Femur (tissue), 1 donor: ENCODE measurements around the gene JAGN1.
"Not testable (repeated sequence)": the region's sequence is repeated elsewhere in the genome, so short reads cannot be mapped to it uniquely, and the experiment has no call there.

Experiments
- DNase-seq: peaks from one replicate; pipeline ENCODE4 v3.0.0-alpha.2; 2017

JAGN1 gene

DNA sequence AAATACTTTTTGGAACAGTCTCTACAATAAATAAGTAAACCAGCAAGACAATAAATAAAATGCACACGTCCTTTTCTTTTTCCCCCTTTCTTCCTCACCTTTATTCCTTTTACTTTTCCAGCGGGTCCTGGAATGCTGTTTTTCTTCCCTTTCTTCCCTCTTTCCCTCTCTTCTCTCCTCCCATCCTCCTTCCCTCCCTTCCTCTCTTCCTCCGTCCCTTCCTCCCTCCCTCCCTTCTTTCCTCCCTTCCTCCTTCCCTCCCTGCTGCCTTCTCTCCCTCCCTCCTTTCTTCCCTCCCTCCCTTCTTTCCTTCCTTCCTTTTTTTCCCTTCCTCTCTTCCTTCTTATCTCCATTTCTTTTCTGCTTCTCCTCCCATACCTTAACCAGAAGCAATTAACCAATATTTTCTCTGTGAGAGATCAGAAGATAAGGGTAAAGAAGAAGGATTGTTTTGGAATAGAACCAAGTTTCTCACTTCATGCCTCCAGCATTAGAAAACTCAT lies 8.9 kb downstream of the JAGN1 start:
- DNase-seq = no peak

DNA sequence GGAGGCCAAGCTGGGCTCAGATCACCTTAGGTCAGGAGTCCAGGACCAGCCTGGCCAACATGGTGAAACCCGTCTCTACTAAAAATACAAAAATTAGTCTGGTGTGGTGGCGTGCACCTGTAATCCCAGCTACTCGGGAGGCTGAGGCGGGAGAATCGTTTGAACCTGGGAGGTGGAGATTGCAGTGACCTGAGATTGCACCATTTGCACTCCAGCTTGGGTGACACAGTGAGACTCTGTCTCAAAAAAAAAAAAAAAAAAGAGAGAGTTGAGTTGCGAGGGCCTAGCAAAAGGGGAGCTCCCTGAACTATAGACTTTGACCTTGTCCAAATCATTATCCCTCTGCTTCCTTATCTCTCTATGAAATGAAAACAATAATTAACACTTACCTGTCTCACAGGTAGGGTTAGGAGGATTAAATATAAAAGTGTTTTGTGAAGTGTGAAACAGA lies 10.6 kb downstream of the JAGN1 start:
- not testable (repeated sequence) for DNase-seq

DNA sequence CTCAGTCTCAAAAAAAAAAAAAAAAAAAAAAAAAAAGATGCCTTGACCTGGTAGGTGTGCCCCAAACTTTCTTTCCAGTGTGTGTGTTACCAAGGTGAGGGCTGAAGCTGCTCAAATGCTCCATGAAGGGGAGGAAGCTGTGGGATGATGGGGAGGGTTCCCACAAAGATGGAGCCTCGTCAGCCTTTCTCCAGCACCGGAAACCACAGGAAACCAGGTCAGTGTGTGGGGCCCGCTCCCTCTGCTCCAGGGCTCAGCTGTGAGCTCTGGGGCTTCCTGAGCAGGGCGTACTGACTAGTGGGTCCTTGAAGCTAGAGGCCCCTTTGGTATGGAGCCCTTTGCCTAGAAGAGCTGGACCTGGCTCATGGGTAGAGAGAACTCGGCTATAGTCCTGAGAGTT lies 11.6 kb downstream of the JAGN1 start:
- DNase-seq = no peak

DNA sequence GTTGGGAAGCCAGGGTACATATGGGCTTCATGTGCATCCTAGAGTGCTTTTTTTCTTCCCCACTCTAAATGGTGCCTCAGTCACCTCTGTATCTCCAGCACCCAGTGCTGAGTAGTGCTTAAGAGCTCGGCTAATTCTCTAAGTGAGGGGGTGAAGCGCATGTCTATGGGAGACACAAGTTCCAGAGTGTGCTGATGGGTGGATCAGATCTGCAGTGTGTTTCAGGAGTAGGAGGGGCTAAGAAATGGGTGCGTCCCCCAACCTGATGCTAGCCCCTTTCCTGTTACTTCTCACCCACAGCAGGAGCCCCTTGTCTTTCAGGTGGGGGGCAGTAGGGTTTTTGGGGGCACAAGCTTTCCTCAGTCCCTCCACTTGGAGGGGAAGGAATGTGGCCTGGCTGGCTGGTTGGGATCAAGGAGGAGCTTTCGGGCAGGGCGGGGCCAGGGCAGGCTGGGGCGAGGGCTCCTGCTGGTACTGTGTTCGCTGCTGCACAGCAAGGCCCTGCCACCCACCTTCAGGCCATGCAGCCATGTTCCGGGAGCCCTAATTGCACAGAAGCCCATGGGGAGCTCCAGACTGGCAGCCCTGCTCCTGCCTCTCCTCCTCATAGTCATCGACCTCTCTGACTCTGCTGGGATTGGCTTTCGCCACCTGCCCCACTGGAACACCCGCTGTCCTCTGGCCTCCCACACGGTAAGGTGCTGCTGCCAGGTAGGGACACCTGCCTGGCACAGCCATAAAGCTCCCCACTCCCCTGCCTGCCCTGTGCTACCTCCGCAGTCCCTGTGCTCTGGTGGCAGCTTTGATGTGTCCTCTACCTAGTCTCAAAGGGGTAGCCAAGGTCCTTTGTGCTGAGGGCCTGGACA lies 12.2 kb downstream of the JAGN1 start, which contains the start of gene IL17RE:
IL17RE (plus strand) TSS at position 477 of the 866 bp plus-strand sequence; CDS start at position 562, 85 bp downstream.
- DNase-seq = no peak

DNA sequence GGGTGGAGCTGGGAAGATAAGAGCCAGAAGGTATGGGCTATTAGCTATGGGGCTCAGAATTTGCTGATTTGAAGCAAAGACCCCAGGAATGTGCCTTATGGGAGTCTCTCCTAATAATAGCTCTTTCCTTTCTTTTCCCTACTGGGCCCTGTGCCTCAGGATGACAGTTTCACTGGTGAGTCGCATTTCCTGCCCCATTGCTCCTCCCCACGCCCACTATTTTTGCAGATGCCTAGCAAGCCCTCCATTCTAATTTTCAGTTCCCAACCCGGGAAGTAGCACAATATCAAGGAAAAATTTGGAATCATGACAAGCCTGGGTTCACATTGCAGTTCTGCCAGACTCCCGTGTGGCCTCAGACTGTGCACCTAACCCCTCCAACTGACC lies 12.8 kb downstream of the JAGN1 start:
- DNase-seq = no peak

DNA sequence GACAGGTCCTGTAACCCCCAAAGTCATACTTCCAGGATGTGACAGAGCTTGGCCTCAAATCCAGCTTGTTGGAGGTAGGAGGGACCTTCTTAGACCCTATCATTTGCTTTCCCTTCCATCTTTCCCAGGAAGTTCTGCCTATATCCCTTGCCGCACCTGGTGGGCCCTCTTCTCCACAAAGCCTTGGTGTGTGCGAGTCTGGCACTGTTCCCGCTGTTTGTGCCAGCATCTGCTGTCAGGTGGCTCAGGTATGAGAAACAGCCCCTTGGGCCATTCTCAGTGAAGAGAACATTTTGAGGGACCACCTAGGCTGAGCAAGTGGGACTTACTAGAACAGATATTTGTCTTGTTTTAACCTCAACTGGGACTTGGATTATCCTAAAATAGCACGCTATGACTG lies 13.5 kb downstream of the JAGN1 start:
- DNase-seq = no peak

DNA sequence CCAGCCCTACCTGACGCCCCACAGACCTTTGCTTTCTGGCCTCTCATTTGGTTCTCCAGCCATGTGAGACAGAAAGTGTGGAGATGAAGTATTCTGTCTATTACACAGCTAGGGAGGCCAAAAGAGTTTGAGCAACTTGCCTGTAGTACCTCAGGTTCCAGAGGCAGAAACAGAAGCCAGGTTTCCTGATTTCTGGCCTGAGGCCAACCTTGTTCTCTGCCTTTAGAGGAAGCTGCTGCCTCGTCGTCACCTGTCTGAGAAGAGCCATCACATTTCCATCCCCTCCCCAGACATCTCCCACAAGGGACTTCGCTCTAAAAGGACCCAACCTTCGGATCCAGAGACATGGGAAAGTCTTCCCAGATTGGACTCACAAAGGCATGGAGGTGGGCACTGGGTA lies 16.1 kb downstream of the JAGN1 start:
- DNase-seq = no peak

DNA sequence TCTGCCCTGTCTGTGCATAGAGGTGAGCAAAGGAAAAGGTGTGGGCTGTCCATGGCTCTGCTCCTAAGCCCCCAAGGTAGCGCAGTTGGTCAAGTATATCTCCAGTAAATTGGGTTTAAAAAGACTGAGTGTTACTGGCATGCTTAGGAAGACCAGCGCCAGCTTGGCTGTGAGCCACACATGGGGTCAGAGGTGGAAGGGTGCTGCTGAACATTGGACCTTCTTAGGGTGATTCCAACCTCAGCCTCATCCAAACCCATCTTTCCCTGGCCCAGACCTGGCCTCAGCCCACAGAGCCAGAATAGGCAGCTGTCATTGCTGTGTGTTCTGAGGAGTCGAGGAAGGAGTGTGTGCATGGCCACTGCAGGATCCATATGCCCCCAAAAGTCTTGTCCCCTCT lies 17.9 kb downstream of the JAGN1 start:
- DNase-seq = no peak

DNA sequence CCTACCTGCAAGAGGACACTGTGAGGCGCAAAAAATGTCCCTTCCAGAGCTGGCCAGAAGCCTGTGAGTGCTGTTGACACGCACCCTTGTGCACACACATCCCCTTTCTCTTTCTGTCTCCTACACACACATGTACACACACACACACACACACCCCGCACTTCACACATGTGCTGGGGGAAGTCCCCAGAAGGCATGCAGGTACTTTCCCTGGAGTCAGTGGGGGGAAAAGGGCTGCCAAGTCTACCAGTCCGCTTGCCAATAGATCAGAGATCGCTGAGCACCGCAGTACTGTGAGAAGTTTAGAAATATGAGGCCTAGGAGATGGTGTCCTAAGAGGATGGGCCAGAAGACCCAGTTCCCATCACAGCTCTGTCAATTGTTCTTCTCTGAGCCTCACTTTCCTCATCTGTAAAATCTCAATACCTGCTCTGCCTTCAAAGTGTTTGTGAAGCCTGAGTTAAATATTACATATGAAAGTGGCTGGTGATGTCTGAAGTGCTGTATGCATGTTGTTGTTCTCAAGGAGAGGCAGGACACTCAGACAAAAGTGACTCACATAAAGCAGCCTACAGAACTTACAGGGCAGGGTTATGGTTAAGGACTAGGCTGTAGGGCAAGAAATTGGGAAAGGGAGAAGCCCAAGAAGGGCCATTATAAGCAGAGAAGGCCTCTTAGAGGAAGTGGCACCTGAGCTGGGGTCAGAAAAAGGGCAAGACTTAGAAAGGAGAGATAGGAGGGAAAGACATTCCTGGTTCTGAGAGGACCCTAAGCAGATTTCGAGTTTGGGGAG lies 19.0 kb downstream of the JAGN1 start:
- no peak for DNase-seq

DNA sequence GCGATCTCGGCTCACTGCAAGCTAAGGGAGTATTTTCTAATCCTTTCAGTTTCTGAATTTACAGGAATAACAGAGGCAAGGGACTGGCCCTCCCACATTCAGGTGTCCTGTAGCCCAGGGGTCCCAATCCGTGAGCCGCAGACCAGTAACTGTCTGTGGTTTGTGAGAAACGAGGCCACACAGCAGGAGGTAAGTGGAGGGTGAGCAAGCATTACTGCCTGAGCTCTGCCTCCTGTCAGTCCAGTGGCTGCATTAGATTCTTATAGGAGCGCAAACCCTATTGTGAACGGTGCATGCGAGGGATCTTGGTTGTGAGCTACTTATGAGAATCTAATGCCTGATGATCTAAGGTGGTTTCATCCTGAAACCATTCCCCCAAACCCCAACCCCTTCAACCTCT lies 21.5 kb downstream of the JAGN1 start:
- no peak for DNase-seq

DNA sequence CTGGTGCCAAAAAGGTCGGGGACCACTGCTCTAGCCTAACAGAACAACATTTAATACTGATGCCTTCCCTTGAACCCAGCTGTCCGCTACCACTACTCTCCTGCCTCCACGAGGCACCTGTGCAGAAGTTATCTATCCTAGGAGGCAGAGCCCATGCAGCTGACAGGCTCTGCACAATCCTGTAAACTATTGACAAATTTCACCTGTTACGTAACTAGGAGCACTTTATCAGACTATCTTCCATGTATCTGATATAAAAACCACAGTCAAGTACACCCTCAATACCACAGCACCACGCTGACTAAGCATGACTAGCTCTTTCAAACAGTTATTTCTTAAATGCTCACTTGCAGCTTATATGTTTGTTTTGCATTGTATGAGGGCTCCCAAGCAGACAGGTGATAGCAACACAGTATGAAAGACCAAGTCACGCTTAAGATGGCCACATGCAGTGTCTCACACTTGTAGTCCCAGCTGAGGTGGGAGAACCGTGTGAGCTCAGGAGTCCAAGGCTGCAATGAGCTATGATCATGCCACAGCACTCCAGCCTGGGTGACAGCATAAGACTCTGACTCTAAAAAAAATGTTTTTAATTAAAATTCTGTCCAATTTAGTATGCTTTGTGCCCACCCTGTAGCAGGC lies 22.0 kb downstream of the JAGN1 start:
- DNase-seq = no peak

DNA sequence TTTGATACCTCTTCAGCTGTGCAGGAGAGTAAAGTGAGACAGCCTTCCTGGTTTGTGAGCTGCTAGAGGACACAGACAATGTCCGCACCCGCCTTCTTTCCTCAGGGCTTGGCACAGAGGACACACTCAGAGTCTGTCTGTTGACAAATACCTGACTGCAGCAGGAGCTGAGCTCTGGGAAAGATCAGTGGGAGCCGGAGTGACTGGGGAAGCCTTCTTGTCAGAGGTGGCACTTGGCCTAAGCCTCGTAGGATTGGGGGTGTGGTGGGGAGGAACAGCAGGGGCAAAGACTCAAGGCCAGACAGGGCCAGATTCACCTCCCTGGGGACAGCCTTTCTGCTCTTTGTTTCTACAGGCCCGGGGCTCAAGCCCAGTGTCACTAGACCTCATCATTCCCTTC lies 23.2 kb downstream of the JAGN1 start:
- DNase-seq = no peak

DNA sequence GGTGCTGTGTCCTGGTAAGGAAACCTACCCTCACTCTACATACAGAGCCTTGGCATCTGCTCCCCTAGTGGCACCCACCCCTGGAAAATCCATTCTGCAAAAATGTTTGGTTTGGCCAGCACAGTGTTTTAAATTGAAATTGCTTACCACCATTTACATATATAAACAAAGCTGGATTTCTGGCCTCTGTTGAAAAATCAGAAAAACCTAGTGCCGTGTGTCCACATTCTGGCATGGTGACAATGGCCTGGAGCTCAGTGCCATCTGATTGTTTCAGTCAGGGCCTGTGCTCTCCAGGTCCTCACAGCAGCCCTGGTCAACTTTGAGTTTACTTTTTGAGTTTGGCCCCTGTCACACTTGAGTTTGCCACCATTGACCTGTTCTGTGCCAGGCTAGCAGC lies 23.6 kb downstream of the JAGN1 start:
- no peak for DNase-seq

DNA sequence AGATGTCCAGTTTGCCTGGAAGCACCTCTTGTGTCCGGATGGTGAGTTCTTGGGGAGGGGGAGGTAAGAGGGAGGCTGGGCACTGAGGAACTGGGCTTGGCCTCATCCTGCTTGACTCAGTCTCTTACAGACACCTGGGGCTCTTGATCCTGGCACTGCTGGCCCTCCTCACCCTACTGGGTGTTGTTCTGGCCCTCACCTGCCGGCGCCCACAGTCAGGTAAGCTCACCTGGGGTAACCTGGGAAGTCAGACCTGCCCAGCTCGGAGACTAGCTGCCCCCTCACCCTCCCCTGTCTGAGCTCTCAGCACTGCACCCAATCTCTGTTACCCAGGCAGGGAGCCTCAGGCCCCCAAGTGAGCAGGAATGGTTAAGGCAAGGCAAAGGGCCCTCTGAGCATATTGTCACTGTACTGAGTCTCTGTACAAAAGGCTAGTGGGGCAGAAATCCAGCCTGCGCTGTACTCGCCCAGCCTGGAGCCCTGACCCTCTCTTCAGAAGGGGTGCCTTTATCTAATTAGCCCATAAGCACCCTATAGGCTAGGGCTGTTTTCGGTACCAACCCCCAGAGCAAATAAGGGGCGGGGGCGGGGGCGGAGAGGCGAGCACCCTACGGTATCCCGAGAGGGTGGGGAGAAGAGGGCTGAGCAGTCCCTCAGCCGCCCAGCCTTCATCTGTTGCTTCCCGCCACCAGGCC lies 24.3 kb downstream of the JAGN1 start:
- no peak for DNase-seq

DNA sequence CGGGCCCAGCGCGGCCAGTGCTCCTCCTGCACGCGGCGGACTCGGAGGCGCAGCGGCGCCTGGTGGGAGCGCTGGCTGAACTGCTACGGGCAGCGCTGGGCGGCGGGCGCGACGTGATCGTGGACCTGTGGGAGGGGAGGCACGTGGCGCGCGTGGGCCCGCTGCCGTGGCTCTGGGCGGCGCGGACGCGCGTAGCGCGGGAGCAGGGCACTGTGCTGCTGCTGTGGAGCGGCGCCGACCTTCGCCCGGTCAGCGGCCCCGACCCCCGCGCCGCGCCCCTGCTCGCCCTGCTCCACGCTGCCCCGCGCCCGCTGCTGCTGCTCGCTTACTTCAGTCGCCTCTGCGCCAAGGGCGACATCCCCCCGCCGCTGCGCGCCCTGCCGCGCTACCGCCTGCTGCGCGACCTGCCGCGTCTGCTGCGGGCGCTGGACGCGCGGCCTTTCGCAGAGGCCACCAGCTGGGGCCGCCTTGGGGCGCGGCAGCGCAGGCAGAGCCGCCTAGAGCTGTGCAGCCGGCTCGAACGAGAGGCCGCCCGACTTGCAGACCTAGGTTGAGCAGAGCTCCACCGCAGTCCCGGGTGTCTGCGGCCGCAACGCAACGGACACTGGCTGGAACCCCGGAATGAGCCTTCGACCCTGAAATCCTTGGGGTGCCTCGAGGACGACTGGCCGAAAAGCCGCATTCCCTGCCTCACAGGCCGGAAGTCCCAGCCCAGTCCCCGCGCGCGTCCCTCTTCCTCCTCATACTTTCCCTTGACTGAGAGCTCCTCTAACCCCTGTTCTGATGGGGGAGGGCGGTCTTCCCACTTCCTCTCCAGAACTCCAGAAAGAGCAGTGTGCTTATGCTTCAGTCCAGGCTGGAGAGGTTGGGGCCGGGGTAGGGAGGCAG lies 25.1 kb downstream of the JAGN1 start:
- DNase-seq = peak; percentile 87

DNA sequence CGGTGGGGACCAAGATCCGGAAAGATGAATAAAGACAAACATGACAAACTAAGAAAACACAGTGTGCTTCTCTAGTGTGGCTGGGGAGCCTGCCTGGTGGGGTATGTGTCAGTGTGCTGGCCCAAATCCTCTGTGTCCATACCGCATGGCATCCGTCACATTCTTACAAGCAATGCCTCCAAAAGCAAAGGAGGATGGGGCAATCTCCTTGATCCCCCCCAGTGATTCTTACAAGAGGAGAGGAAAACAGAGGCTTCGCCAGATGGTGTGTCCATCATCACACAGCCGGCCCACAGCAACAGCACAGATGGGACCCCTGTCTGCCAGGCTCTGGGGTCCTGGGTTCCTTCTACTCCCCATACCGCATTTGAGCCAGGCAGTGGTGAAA lies 25.9 kb downstream of the JAGN1 start:
- no peak for DNase-seq

DNA sequence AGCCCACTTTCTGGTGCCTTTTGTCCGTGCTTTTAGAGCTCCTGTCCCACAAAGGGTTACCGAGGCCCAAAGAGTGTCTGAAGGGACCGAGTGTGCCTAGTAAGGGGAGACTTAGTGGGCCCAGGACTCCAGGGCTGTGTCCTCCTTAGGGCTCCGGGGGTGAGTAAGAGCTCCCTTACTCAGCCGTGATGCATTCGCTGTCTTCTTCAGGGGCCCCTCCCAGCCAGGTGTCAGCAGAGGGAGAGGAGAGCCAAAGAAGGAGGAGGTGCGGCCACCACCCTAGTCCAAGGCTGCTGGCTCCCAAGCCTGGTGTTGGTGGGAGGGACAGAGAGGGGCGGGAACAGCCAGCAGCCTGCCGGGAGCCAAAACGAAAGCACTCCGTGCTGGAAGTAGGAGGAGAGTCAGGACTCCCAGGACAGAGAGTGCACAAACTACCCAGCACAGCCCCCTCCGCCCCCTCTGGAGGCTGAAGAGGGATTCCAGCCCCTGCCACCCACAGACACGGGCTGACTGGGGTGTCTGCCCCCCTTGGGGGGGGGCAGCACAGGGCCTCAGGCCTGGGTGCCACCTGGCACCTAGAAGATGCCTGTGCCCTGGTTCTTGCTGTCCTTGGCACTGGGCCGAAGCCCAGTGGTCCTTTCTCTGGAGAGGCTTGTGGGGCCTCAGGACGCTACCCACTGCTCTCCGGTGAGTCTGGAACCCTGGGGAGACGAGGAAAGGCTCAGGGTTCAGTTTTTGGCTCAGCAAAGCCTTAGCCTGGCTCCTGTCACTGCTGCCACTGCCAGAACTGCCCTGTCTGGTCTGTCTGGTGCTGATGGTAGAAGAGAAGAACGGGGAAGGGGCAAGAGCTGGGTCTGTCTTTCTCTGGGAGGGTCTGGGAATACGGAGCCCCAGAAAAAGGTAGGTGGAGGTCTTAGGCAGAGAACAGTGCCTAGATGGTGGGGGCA lies 26.6 kb downstream of the JAGN1 start, which contains the start of gene IL17RC:
IL17RC (plus strand) TSS at position 365 of the 947 bp plus-strand sequence; CDS start at position 583, 218 bp downstream.
- peak; percentile 94 for DNase-seq

DNA sequence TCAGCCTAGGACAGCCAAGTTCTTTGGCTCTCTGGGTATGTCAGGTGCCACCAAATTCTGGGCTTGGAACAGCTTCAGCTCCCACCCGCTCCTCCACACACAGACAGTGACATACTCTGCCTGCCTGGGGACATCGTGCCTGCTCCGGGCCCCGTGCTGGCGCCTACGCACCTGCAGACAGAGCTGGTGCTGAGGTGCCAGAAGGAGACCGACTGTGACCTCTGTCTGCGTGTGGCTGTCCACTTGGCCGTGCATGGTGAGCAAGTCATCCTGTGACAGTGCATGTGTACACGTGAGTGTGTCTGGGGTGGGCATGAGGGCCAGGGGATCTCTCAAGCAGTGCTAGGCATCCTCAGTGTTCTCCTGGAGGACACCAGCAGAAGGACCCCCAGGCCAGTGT lies 27.4 kb downstream of the JAGN1 start:
- no peak for DNase-seq

DNA sequence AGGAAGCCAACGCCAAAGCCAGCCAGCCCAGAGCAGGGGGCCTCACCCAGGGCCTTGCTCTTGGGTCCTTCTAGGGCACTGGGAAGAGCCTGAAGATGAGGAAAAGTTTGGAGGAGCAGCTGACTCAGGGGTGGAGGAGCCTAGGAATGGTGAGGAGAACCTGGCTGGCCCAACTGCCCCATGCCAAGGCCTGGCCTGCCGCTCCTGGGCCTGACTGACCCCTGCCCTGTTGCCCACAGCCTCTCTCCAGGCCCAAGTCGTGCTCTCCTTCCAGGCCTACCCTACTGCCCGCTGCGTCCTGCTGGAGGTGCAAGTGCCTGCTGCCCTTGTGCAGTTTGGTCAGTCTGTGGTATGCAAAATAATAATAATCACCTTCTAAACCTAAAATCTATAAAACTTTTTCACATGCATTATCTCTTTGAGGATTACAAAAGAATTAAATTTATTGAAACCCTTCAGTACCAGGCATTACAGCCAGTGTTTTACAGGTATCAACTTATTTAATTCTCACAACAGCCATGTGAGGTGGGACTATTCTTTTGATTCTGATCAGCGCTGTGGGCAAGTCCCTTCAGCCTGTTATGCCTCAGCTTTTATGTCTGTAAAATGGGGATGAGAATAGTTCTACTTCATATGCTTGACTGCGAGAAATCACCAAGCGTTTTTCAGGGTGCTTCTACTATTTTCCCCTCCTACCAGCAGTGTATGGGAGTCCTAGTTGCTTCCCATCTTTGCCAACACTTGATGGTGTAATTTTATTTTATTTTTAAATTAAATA lies 28.0 kb downstream of the JAGN1 start:
- no peak for DNase-seq
